Measurements from ENCODE around the gene ASXL2. TPM values are rescaled to one million over a fixed set of nuclear protein-coding genes. Genes with fewer than 3 reads are reported as not detected.
A peak's percentile ranks its signal among the peaks of the same experiment; 100 is the strongest.

Gene ASXL2
- total RNA-seq (ENCODE audit: unreplicated experiment) = 19.9 TPM
- long read RNA-seq, partial matches to known transcripts = 0 of 2 reads
- long read RNA-seq, other reads (novel, unspliced or antisense) = 2 of 2 reads

DNA sequence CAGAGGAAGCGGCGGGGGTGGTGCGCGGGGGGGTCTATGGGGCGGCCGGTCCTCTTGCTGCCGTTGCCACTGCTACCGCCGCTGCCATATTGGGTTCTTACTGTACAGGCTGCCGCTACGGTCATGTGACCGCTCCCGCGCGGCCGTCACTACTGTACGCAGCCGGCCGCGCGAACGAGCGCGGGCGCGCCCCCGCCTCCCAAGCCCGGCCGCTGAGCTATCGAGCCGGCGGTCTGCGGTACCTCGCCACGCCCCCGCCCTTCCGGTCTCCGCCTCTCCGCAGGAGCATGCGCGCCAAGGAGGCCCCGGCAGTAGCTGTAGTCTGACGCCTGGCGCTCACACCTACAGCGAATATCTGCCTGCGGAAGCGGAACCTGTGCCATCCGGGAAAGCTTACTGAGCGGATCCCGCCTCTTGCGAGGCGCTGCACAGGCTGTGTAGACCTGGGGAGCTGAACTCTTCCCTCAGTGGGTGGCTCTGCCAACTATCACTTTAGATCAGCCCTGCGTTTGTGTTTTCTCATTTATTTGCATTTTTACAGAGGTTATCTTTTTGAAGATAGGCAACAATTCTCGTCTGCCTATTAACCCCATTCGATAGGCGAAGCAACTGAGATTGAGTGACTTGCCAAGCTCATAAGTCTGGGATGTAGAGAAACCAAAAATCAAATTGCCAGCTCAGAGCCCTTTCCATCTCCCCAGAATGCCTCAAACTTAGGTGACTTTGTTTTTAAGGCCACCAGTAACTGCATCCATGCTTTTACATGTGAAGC is at the start of gene ASXL2:
ASXL2 (minus strand) TSS at position 127 of the 772 bp plus-strand sequence. CDS start 265 bp downstream, outside the sequence.
- H3K36me3 Mint-ChIP-seq (ENCODE audit: unreplicated experiment) = no peaks in the 10 kb centered on the region
- H3K27me3 Mint-ChIP-seq (ENCODE audit: unreplicated experiment) = peaks cover 4% of the 10 kb centered on the region
- DNase-seq = peak; percentile 98
- peaks cover 5% of the 10 kb centered on the region for H3K4me1 Mint-ChIP-seq (ENCODE audit: low read depth, unreplicated experiment)
- peak within 1 kb of the TSS; percentile 94 for H3K27ac Mint-ChIP-seq (ENCODE audit: unreplicated experiment)
- TF ChIP-seq, protein P1, sequence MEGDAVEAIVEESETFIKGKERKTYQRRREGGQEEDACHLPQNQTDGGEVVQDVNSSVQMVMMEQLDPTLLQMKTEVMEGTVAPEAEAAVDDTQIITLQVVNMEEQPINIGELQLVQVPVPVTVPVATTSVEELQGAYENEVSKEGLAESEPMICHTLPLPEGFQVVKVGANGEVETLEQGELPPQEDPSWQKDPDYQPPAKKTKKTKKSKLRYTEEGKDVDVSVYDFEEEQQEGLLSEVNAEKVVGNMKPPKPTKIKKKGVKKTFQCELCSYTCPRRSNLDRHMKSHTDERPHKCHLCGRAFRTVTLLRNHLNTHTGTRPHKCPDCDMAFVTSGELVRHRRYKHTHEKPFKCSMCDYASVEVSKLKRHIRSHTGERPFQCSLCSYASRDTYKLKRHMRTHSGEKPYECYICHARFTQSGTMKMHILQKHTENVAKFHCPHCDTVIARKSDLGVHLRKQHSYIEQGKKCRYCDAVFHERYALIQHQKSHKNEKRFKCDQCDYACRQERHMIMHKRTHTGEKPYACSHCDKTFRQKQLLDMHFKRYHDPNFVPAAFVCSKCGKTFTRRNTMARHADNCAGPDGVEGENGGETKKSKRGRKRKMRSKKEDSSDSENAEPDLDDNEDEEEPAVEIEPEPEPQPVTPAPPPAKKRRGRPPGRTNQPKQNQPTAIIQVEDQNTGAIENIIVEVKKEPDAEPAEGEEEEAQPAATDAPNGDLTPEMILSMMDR (IDR thresholded peaks at IDR 0.05; ENCODE audit: partially characterized antibody, unreplicated experiment) = no peak
- peaks cover 2% of the 10 kb centered on the region for H3K9me3 Mint-ChIP-seq (ENCODE audit: unreplicated experiment)
- peak within 1 kb of the TSS; percentile 96 for H3K4me3 Mint-ChIP-seq (ENCODE audit: unreplicated experiment)

DNA sequence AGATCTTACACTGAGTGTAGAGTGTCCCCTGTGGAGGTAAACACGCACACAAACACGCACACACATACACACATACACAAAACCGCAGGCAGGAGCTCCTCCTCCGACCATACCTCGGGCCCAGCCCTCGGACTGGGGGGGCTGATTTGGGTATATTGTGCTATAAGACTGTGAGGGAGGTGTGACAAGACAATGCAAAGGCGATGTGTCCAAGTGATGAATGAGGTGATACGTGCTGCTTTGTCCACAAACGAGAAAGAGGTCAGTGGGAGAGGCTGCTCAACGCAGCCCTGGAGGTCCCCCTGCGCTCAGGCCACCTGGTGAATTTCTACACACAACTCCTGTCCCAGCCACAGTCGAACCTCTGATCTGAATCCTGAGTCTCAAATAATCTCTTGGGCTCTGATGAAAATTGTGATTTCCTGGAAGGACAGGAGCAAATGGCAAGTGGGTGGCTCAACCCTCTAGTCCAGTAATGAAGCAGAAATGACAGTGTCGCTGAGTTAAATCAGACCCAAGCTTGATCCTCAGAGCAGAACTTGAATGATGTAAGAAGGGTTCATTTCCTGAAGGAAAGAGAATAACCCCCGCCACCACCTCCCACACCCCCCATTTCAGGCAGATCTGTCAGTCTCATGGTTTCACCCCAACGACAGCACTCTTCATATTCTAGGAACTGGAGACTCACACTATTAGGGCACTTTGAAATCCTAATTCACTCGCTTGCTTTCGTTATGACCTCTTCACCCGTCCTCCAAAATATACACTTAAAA is 48.9 kb upstream of the ASXL2 start:
- no peak for DNase-seq
- H3K36me3 Mint-ChIP-seq (ENCODE audit: unreplicated experiment) = peaks cover 15% of the 10 kb centered on the region
- H3K27me3 Mint-ChIP-seq (ENCODE audit: unreplicated experiment) = peaks cover 9% of the 10 kb centered on the region
- peaks cover 5% of the 10 kb centered on the region for H3K4me1 Mint-ChIP-seq (ENCODE audit: low read depth, unreplicated experiment)
- TF ChIP-seq, protein P1 (IDR thresholded peaks at IDR 0.05; ENCODE audit: partially characterized antibody, unreplicated experiment) = no peak
- peaks cover 17% of the 10 kb centered on the region for H3K9me3 Mint-ChIP-seq (ENCODE audit: unreplicated experiment)
- H3K27ac Mint-ChIP-seq (ENCODE audit: unreplicated experiment) = no peak overlapping the region
- no peak overlapping the region for H3K4me3 Mint-ChIP-seq (ENCODE audit: unreplicated experiment)

DNA sequence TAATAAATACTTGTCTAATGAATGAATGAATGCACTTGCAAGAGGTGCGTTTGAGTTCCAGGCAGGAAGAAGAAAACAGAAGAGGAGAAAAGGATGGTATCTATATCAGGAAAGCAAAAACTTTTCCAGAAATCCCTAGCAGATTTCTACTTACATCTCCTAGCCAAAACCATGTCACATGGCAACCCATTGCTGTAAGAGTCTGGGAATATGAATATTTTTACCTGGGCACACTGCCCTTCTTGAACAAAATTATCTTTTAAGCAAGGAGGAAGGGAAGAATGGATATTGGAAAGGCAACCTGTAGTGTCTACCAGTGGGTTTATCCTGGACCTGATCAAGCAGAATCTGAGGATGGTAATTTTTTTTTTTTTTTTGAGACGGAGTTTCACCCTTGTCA is 44.2 kb upstream of the ASXL2 start:
- no peaks in the 10 kb centered on the region for H3K4me1 Mint-ChIP-seq (ENCODE audit: low read depth, unreplicated experiment)
- H3K36me3 Mint-ChIP-seq (ENCODE audit: unreplicated experiment) = peaks cover 10% of the 10 kb centered on the region
- TF ChIP-seq, protein P1 (IDR thresholded peaks at IDR 0.05; ENCODE audit: partially characterized antibody, unreplicated experiment) = no peak
- H3K27me3 Mint-ChIP-seq (ENCODE audit: unreplicated experiment) = peaks cover 6% of the 10 kb centered on the region
- no peak overlapping the region for H3K4me3 Mint-ChIP-seq (ENCODE audit: unreplicated experiment)
- H3K27ac Mint-ChIP-seq (ENCODE audit: unreplicated experiment) = no peak overlapping the region
- H3K9me3 Mint-ChIP-seq (ENCODE audit: unreplicated experiment) = peaks cover 7% of the 10 kb centered on the region
- DNase-seq = no peak

DNA sequence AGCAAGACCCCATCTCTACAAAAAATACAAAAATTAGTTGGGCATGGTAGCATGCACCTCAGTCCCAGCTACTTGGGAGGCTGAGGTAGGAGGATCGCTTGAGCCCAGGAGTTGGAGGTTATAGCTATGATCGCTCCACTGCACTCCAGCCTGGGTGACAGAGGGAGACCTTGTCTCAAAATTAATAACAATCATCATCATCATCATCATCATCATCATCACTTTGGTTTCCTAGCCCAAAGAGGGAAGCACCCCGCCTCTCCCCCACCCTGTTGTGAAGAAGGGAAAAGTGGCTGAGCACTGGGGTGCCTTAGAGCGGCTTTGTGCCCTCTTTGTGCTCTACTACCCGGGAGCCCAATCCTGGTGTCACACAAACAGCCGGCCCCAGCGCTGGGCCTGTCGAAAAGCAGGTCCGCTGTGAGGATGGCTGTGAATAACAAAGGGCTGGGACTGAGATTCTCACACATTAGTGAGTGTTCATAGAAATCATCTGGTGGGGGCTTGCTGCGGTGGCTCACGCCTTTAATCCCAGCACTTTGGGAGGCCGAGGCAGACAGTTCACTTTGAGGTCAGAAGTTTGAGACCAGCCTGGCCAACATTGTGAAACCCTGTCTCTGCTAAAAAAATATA is 42.6 kb upstream of the ASXL2 start:
- Mint-ChIP-seq H3K27me3 (ENCODE audit: unreplicated experiment) (peaks cover 6% of the 10 kb centered on the region), H3K9me3 (ENCODE audit: unreplicated experiment) (peaks cover 3% of the 10 kb centered on the region), H3K36me3 (ENCODE audit: unreplicated experiment) (no peaks in the 10 kb centered on the region), H3K27ac (ENCODE audit: unreplicated experiment) (no peak overlapping the region), H3K4me3 (ENCODE audit: unreplicated experiment) (no peak overlapping the region), H3K4me1 (ENCODE audit: low read depth, unreplicated experiment) (no peaks in the 10 kb centered on the region)
- TF ChIP-seq, protein P1 (IDR thresholded peaks at IDR 0.05; ENCODE audit: partially characterized antibody, unreplicated experiment) = no peak
- no peak for DNase-seq

All from glutamatergic neuron (in vitro differentiated cells).